ENCODE measurements around the gene ADAMTS12. TPM values are rescaled to one million over a fixed set of nuclear protein-coding genes. Genes with fewer than 3 reads are reported as not detected.

The ADAMTS12 gene
- polyA plus RNA-seq, 1 of the 3 experiments (the other 2 are of a cell fraction) = 2.5 TPM

DNA sequence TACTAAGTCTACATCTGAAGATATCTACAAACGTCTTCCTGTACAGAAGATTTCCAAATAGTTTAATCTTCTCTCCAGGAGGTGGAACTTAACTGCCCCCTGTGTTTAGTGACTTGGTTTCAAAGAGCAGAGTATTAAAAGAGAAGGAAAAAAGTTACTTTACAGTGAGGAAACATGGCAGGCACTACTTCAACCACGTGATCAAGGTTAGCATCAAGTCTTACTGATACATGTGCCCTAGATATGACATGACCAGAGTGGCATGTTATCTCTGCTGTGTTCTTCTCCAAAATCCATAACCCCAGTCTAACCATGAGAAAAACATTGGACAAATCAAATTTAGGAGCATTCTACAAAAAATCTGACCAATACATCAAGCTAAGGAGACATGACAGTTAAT, 125.8 kb downstream of the ADAMTS12 start:
- POLR2A ChIA-PET = no interaction called here

DNA sequence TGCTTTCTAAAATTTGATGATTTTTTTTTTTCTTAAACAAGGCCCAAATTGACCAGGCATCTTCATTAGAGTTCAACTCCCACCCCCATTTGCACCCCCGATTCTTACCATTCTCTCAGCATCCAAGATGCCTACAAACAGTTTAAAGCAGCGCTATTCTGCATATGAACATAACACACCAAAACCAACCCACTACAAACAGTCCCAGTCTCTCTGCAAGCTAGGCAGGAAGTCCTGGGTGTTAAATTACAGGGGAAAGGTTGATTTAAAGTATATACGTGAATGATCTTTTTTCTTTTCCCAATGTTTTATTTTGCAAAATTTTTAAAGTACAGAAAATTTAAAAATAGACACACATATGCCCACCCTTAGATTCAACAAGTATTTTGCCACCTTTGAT, 127.0 kb downstream of the ADAMTS12 start:
- Histone ChIP-seq H2AFZ (ENCODE audit: low read depth) (no peak overlapping the region), H3K36me3 (replicated peaks in 1 of 2; ENCODE audit: control insufficient read depth in 1 of 2, insufficient read depth in 2 of 2, low read length in 1 of 2) (no peaks in the 10 kb centered on the region), H3K27me3 (ENCODE audit: insufficient read depth) (no peaks in the 10 kb centered on the region), H3K4me3 (ENCODE audit: low read depth in 2 of 2, low read length in 1 of 2) (no peak overlapping the region), H3K9me2 (no peaks in the 10 kb centered on the region), H3K27ac (ENCODE audit: low read depth in 2 of 2, low read length in 1 of 2) (no peak overlapping the region), H3K79me2 (ENCODE audit: insufficient read depth) (no peaks in the 10 kb centered on the region), H4K20me1 (ENCODE audit: insufficient read depth) (no peaks in the 10 kb centered on the region), H3K9ac (no peak overlapping the region), H3F3A (replicated peaks; ENCODE audit: insufficient read depth) (no peaks in the 10 kb centered on the region), H3K9me3 (no peaks in the 10 kb centered on the region), H3K4me2 (no peak overlapping the region), H3K4me1 (ENCODE audit: control insufficient read depth in 1 of 2, insufficient read depth in 2 of 2, low read depth in 1 of 2, low read length in 1 of 2) (no peaks in the 10 kb centered on the region; a peak in 1 of 4 replicates)
- 63% methylated on average over 3 of the region's 3 CpGs for WGBS (ENCODE audit: low lambda C conversion rate)
- CTCF ChIA-PET = no interaction called here
- POLR2A ChIA-PET = no interaction called here
- DNase-seq = no peak
- no peak for TF ChIP-seq SIN3A (IDR thresholded peaks at IDR 0.05; ENCODE audit: borderline replicate concordance, low read depth, low read length)
- TF ChIP-seq, protein P1, sequence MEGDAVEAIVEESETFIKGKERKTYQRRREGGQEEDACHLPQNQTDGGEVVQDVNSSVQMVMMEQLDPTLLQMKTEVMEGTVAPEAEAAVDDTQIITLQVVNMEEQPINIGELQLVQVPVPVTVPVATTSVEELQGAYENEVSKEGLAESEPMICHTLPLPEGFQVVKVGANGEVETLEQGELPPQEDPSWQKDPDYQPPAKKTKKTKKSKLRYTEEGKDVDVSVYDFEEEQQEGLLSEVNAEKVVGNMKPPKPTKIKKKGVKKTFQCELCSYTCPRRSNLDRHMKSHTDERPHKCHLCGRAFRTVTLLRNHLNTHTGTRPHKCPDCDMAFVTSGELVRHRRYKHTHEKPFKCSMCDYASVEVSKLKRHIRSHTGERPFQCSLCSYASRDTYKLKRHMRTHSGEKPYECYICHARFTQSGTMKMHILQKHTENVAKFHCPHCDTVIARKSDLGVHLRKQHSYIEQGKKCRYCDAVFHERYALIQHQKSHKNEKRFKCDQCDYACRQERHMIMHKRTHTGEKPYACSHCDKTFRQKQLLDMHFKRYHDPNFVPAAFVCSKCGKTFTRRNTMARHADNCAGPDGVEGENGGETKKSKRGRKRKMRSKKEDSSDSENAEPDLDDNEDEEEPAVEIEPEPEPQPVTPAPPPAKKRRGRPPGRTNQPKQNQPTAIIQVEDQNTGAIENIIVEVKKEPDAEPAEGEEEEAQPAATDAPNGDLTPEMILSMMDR (IDR thresholded peaks at IDR 0.05) = no peak
- TF ChIP-seq FOXJ3 (CRISPR knock-in tag; IDR thresholded peaks at IDR 0.05) = no peak
- TF ChIP-seq FOXM1 (IDR thresholded peaks at IDR 0.05; ENCODE audit: low read depth) = no peak
- no peak for TF ChIP-seq FOSL2 (IDR thresholded peaks at IDR 0.05; ENCODE audit: borderline replicate concordance, low read depth)
- TF ChIP-seq, protein P2, sequence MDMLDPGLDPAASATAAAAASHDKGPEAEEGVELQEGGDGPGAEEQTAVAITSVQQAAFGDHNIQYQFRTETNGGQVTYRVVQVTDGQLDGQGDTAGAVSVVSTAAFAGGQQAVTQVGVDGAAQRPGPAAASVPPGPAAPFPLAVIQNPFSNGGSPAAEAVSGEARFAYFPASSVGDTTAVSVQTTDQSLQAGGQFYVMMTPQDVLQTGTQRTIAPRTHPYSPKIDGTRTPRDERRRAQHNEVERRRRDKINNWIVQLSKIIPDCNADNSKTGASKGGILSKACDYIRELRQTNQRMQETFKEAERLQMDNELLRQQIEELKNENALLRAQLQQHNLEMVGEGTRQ (IDR thresholded peaks at IDR 0.05; ENCODE audit: borderline replicate concordance, low read depth, low read length) = no peak
- TF ChIP-seq NFIC (IDR thresholded peaks at IDR 0.05; ENCODE audit: borderline replicate concordance) = no peak
- TF ChIP-seq TEAD4 (IDR thresholded peaks at IDR 0.05; ENCODE audit: borderline replicate concordance, insufficient read depth) = no peak
- TF ChIP-seq EP300 (IDR thresholded peaks at IDR 0.05; ENCODE audit: borderline replicate concordance in 1 of 2, low read depth in 1 of 2, low read length in 1 of 2) = no peak
- TF ChIP-seq, protein P3, sequence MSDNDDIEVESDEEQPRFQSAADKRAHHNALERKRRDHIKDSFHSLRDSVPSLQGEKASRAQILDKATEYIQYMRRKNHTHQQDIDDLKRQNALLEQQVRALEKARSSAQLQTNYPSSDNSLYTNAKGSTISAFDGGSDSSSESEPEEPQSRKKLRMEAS (IDR thresholded peaks at IDR 0.05; ENCODE audit: low read depth) = no peak
- no peak for TF ChIP-seq RCOR1 (IDR thresholded peaks at IDR 0.05; ENCODE audit: low read length)
- TF ChIP-seq, protein P4, sequence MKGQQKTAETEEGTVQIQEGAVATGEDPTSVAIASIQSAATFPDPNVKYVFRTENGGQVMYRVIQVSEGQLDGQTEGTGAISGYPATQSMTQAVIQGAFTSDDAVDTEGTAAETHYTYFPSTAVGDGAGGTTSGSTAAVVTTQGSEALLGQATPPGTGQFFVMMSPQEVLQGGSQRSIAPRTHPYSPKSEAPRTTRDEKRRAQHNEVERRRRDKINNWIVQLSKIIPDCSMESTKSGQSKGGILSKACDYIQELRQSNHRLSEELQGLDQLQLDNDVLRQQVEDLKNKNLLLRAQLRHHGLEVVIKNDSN (IDR thresholded peaks at IDR 0.05; ENCODE audit: borderline replicate concordance, low read depth) = no peak

More for the DNA sequence above, 125.8 kb downstream of the ADAMTS12 start:
- Histone ChIP-seq H4K20me1 (ENCODE audit: insufficient read depth) (no peaks in the 10 kb centered on the region), H3K4me3 (ENCODE audit: low read depth in 2 of 2, low read length in 1 of 2) (no peak overlapping the region), H3K4me2 (no peak overlapping the region), H3K27ac (ENCODE audit: low read depth in 2 of 2, low read length in 1 of 2) (no peak overlapping the region), H3K9me3 (no peaks in the 10 kb centered on the region), H3K9ac (no peak overlapping the region), H2AFZ (ENCODE audit: low read depth) (no peak overlapping the region), H3K4me1 (ENCODE audit: control insufficient read depth in 1 of 2, insufficient read depth in 2 of 2, low read depth in 1 of 2, low read length in 1 of 2) (no peaks in the 10 kb centered on the region; a peak in 1 of 4 replicates), H3K9me2 (no peaks in the 10 kb centered on the region), H3K79me2 (ENCODE audit: insufficient read depth) (no peaks in the 10 kb centered on the region), H3K36me3 (replicated peaks in 1 of 2; ENCODE audit: control insufficient read depth in 1 of 2, insufficient read depth in 2 of 2, low read length in 1 of 2) (no peaks in the 10 kb centered on the region), H3F3A (replicated peaks; ENCODE audit: insufficient read depth) (no peaks in the 10 kb centered on the region), H3K27me3 (ENCODE audit: insufficient read depth) (no peaks in the 10 kb centered on the region)
- no peak for DNase-seq
- CTCF ChIA-PET = no interaction called here
- TF ChIP-seq, protein P5, sequence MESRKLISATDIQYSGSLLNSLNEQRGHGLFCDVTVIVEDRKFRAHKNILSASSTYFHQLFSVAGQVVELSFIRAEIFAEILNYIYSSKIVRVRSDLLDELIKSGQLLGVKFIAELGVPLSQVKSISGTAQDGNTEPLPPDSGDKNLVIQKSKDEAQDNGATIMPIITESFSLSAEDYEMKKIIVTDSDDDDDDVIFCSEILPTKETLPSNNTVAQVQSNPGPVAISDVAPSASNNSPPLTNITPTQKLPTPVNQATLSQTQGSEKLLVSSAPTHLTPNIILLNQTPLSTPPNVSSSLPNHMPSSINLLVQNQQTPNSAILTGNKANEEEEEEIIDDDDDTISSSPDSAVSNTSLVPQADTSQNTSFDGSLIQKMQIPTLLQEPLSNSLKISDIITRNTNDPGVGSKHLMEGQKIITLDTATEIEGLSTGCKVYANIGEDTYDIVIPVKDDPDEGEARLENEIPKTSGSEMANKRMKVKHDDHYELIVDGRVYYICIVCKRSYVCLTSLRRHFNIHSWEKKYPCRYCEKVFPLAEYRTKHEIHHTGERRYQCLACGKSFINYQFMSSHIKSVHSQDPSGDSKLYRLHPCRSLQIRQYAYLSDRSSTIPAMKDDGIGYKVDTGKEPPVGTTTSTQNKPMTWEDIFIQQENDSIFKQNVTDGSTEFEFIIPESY (IDR thresholded peaks at IDR 0.05; ENCODE audit: borderline replicate concordance, low read depth) = no peak
- TF ChIP-seq, protein P6, sequence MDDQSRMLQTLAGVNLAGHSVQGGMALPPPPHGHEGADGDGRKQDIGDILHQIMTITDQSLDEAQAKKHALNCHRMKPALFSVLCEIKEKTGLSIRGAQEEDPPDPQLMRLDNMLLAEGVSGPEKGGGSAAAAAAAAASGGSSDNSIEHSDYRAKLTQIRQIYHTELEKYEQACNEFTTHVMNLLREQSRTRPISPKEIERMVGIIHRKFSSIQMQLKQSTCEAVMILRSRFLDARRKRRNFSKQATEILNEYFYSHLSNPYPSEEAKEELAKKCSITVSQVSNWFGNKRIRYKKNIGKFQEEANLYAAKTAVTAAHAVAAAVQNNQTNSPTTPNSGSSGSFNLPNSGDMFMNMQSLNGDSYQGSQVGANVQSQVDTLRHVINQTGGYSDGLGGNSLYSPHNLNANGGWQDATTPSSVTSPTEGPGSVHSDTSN (IDR thresholded peaks at IDR 0.05) = no peak
- TF ChIP-seq, protein P2 (IDR thresholded peaks at IDR 0.05; ENCODE audit: borderline replicate concordance, low read depth, low read length) = no peak
- no peak for TF ChIP-seq YY1 (IDR thresholded peaks at IDR 0.05; ENCODE audit: low read depth)
- TF ChIP-seq TCF12 (IDR thresholded peaks at IDR 0.05) = no peak
- TF ChIP-seq JUND (IDR thresholded peaks at IDR 0.05) = no peak
- no peak for TF ChIP-seq NFIC (IDR thresholded peaks at IDR 0.05; ENCODE audit: borderline replicate concordance)
- TF ChIP-seq POLR2AphosphoS5 (IDR thresholded peaks at IDR 0.05; ENCODE audit: low read depth, low read length) = no peak
- TF ChIP-seq RCOR1 (IDR thresholded peaks at IDR 0.05; ENCODE audit: low read length) = no peak
- no peak for TF ChIP-seq NRF1 (IDR thresholded peaks at IDR 0.05; ENCODE audit: low read depth, low read length)
- WGBS (ENCODE audit: low lambda C conversion rate) = 30% methylated on average over 2 of the region's 2 CpGs

Measured in SK-N-SH (cell line).